ENCODE measurements around the gene POU2F1.

GRCh38 chr1:167423684-167424619 lies 203.3 kb downstream of the POU2F1 start:
- no peak for TF ChIP-seq TAF1 (IDR thresholded peaks at IDR 0.05; ENCODE audit: low read depth)
- no peak for TF ChIP-seq POLR2AphosphoS5 (IDR thresholded peaks at IDR 0.05)
- TF ChIP-seq, protein P1, sequence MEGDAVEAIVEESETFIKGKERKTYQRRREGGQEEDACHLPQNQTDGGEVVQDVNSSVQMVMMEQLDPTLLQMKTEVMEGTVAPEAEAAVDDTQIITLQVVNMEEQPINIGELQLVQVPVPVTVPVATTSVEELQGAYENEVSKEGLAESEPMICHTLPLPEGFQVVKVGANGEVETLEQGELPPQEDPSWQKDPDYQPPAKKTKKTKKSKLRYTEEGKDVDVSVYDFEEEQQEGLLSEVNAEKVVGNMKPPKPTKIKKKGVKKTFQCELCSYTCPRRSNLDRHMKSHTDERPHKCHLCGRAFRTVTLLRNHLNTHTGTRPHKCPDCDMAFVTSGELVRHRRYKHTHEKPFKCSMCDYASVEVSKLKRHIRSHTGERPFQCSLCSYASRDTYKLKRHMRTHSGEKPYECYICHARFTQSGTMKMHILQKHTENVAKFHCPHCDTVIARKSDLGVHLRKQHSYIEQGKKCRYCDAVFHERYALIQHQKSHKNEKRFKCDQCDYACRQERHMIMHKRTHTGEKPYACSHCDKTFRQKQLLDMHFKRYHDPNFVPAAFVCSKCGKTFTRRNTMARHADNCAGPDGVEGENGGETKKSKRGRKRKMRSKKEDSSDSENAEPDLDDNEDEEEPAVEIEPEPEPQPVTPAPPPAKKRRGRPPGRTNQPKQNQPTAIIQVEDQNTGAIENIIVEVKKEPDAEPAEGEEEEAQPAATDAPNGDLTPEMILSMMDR (IDR thresholded peaks at IDR 0.05; ENCODE audit: poor library complexity, severe bottlenecking), result no peak
